Mesodermal cell (in vitro differentiated cells): ENCODE data around the gene AGRN.
A peak's percentile ranks its signal among the peaks of the same experiment; 100 is the strongest.

Source experiments
- H3K27ac ChIP-seq: 2 replicates; pipeline ENCODE4 v1.7.0; 2013; ENCODE audit warnings: mild to moderate bottlenecking, low read depth, low read length, moderate library complexity; ENCODE audit not compliant: severe bottlenecking
- H3K36me3 ChIP-seq: 2 replicates; pipeline ENCODE4 v1.7.1; 2013; ENCODE audit warnings: mild to moderate bottlenecking, low read length, moderate library complexity; ENCODE audit not compliant: control insufficient read depth, insufficient read depth
- H3K4me1 ChIP-seq: one replicate; pipeline ENCODE4 v1.7.1; 2013; ENCODE audit warnings: mild to moderate bottlenecking, low read length; ENCODE audit not compliant: insufficient read depth, control insufficient read depth, poor library complexity, severe bottlenecking
- H3K4me3 ChIP-seq: 2 replicates; pipeline ENCODE4 v1.7.0; 2013; ENCODE audit warnings: low read length, control low read depth, mild to moderate bottlenecking; ENCODE audit not compliant: insufficient read depth, poor library complexity, severe bottlenecking; ENCODE audit errors: extremely low read depth
- H3K9me3 ChIP-seq: 2 replicates; pipeline ENCODE4 v1.7.1; 2013; ENCODE audit warnings: mild to moderate bottlenecking, low read length, moderate library complexity; ENCODE audit not compliant: control insufficient read depth
- WGBS, 2 experiments: methylation state at CpG; one replicate each; pipeline ENCODE4 v1.1.5; 2013; ENCODE audit warnings: missing lambda C conversion rate in 2 of 2; ENCODE audit not compliant: insufficient coverage in 2 of 2; 5-methylcytosine and 5-hydroxymethylcytosine counted together

Gene AGRN

DNA sequence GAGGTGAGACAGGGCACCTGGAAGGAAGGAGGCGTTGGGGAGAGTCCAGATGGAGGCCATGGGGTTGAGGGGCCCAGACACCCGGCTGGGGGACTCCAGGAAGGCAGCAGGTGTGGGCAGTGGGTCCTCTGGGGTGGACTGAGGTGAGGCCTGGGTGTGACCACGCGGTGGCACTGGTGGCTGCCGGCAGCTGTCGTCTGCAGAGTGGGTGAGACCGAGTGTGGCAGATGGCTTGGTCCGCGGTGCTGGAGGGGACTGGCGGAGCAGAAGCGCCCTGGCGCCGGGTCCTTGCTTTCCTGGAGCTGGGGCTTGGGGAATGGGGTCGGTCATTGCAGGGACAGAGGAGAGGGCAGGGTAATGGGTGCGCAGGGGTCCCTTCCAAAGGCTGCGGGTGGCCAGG, 12.5 kb downstream of the AGRN start:
- H3K9me3 ChIP-seq: no peaks in the 10 kb centered on the region
- peaks cover 14% of the 10 kb centered on the region for H3K4me1 ChIP-seq
- H3K4me3 ChIP-seq: no peak overlapping the region
- 59 to 63% methylated on average over 16 of the region's 16 CpGs for WGBS, 2 experiments
- H3K27ac ChIP-seq: no peak overlapping the region
- peaks cover 21% of the 10 kb centered on the region for H3K36me3 ChIP-seq

DNA sequence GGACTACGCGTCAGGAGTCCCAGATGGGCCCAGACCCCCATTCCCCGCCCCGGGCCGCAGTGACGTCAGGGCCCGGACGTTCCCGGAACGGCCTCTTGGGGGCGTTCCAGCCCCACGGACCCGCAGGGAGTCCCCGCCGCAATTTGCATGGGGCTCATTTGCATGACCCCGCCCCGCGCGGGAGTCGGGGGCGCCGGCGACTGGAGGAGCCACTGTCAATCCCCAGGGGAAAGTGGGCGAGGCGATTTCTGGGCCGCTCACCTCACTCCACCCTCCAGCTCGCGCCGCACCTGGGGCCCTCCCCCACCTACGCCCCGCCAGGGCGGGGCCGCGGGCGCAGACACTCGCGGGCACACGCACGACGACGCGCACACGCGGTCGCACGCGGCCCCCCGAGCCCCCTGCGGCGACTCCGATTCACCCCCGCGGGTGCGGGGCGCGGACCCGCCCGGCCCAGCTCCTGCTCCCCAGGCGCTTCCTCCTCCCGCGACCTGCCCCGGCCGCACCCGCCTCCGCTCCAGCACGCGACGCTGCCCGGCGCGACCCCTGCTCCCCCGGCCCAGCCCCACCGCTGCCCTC, 13.2 kb downstream of the AGRN start:
- peak overlapping the region; percentile 32 for H3K4me3 ChIP-seq
- H3K4me1 ChIP-seq: peaks cover 14% of the 10 kb centered on the region
- no peaks in the 10 kb centered on the region for H3K9me3 ChIP-seq
- H3K36me3 ChIP-seq: peaks cover 18% of the 10 kb centered on the region
- H3K27ac ChIP-seq: no peak overlapping the region
- 0 to 1% methylated on average over 40 to 41 of the region's 73 CpGs for WGBS, 2 experiments

DNA sequence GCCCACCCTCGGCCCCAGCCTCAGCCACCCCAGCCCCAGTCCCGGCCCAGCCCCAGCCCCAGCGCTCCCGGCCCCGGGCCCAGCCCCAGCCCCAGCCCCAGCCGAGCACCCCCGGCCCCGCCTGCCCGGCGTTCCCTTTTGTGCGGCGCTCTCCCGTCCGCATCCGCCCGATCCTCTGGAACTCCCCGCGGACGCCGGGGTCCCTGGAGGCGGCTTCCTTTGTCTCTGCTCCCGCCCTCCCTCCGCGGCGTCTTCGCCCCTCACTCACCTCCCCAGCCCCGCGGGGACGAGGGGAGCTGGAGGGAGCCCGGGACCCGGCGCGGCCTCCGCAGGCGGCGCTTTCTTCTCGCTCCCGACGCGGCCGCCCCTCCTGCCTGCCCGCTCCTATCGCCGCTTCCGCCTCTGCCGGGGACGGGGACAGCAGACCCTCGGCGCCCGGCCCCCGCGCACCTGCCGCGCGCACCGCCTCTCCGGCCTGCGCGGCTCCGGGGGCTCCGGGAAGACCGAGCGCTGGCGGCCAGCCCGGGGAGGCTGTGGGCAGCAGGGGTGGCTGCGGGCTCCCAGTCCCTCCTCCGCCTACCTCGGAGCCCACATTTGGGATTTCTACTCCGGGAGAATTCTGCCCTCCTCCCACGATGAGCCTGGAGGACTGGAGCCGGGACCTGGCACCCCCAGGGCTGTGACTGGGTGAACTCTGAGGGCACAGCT, 14.0 kb downstream of the AGRN start:
- Histone ChIP-seq H3K36me3 (peaks cover 18% of the 10 kb centered on the region), H3K27ac (no peak overlapping the region), H3K4me1 (peaks cover 14% of the 10 kb centered on the region), H3K4me3 (peak overlapping the region; percentile 32), H3K9me3 (no peaks in the 10 kb centered on the region)
- WGBS, 2 experiments: 4 to 5% methylated on average over 46 to 58 of the region's 71 CpGs

DNA sequence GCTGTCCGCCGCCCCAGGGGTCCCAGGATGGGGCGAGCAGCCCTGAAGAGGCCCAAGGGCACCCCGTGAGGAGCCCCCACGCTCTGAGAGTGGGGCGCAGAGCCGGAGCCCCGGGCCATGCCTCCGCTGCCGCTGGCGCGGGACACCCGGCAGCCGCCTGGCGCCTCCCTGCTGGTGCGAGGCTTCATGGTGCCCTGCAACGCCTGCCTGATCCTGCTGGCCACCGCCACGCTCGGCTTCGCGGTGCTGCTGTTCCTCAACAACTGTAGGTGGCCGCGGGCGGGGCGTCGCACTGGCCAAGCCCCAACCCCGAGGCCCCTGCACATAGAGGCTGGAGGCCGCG, 14.5 kb downstream of the AGRN start:
- 48 to 62% methylated on average over 18 to 30 of the region's 30 CpGs for WGBS, 2 experiments
- peaks cover 18% of the 10 kb centered on the region for H3K4me1 ChIP-seq
- H3K9me3 ChIP-seq: no peaks in the 10 kb centered on the region
- no peak overlapping the region for H3K27ac ChIP-seq
- no peak overlapping the region for H3K4me3 ChIP-seq
- H3K36me3 ChIP-seq: peaks cover 18% of the 10 kb centered on the region

DNA sequence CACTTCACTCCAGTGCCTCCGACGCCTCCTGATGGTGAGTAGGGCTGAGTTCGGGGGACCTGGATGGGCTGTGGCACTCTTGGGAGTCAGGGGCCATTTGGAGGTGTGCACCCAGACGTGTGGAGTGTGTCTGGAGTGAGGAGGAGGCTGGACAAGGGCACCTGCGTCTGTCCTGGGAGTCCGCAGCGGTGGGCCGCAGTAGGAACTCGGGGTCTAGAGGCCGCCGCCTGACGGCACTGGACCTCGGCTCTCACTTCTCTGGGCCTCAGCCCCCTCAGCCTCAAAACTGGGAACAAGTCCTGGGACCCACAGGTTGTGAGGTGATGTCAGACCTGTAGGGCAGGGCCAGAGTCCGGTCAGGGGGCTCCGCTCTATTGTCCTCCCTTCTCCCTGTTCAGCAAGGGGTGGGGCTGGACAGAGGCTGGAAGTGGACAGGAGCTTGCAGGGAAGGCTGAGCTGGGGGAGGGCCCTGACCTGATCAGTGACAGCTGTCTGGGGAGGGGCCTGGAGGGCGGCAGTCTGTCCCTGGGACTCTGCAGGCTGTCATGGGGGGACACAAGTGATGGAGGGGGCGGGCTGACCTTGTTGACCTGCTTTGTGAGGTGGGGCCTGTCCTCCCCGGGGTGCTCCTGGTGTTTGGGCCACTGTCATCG, 15.5 kb downstream of the AGRN start:
- H3K27ac ChIP-seq: no peak overlapping the region
- peaks cover 20% of the 10 kb centered on the region for H3K4me1 ChIP-seq
- WGBS, 2 experiments: 95 to 98% methylated on average over 14 to 16 of the region's 19 CpGs
- H3K4me3 ChIP-seq: no peak overlapping the region
- H3K36me3 ChIP-seq: peaks cover 18% of the 10 kb centered on the region
- H3K9me3 ChIP-seq: no peaks in the 10 kb centered on the region

DNA sequence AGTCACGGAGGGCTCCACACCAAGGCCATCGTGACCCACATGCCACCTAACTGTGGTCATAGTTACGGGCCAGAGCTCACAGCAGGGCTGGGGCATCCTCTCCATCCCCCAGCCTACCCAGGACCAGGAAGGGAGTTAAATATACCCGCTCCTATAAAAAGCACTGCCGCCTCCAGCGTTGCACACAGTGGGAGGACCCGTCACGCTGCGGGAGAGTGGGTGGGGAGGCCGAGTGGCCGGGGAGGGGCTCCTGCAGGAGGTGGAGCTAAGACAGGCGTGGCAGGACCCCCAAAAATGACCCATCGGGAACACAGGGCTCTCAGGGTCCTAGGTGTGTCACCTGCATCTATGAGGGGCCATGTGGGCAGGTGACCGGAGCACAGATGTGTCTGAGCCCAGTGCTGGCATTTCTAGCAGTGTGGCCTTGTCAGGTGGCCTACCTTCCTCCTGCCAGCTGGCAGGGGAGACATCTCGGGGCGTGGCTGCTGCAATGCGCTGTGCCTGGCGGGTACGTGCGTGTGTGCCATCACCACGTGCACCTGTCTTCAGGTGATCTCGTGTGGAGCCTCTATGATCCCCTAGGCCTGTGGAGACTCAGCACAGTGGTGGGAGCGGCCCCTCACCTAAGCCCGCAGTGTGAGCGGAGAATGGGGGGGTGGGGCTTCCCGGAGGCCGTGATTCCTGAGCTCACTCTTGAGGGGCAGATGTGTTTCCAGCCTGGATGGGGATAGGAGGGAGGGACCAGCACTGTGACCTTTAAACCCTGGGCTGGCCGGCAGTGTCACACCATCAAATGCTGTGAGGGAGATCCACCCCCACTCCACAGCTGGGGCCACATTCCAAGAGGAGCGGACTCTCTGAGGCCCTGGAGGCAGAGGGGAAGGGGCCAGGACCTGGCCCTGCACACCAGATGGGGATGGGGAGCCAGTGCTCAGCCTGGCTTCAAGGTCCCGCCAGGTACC, 17.7 kb downstream of the AGRN start:
- Histone ChIP-seq H3K4me1 (peaks cover 10% of the 10 kb centered on the region), H3K27ac (no peak overlapping the region), H3K4me3 (no peak overlapping the region), H3K36me3 (peaks cover 26% of the 10 kb centered on the region), H3K9me3 (no peaks in the 10 kb centered on the region)
- WGBS, 2 experiments: 91 to 93% methylated on average over 24 to 27 of the region's 30 CpGs

DNA sequence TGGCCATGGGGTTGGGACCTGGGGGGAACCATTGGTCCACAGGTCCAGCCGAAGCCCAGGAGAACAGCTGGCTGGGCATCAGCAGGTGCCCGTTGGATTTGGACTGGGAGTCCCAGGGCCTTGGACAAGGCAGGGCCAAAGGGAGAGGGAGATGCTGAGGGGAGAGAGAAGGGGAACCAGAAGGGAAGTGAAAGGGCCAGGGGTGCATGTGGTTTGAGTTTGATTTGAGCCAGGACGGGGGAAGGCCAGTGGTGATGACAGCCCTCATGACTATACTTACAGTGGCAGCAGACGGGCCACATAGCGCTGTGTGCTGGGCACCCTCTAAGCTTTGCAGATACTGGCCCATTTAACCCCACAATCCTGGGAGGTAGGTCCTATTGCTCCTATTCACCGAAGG, 18.8 kb downstream of the AGRN start:
- H3K27ac ChIP-seq: no peak overlapping the region
- peaks cover 34% of the 10 kb centered on the region for H3K36me3 ChIP-seq
- no peak overlapping the region for H3K4me3 ChIP-seq
- peaks cover 9% of the 10 kb centered on the region for H3K4me1 ChIP-seq
- WGBS, 2 experiments: 86 to 96% methylated on average over 5 to 6 of the region's 6 CpGs
- no peaks in the 10 kb centered on the region for H3K9me3 ChIP-seq

DNA sequence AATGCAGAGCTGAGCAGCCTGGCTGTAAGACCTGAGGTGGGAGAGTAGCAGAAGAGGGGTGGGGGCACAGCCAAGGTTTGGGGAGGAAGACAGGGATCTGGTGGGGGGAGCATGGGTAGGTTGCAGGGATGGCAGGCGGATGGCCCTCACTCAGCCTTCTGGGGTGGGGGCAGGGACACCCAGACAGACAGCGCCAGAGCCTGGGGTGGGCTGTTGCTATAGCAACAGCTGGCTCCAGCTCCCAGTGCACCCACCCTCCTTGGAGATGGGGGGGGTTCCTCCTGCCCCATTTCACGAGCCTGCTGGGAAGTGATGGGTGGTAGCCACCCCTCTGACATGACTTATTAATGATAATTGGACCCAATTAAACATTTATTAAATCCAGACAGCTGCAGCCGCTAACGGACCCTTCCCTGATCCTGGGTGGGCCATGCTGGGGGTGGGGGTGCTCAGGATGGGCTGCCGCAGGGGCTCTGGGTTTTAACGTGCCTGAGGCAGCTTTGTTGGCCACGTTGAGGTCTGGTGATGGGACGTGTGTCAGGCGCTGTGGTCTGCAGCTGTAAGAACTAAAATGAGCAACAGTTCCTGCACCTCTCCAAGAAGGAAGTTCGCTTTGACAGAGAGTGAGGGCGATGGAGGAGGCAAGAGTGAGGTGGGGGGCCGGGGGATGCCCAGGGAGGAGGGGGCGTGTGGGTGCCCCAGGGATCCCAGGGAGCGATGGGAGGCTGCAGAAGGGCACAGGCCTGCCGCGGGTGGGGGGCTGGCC, 19.4 kb downstream of the AGRN start:
- 58 to 61% methylated on average over 7 to 12 of the region's 17 CpGs for WGBS, 2 experiments
- no peak overlapping the region for H3K4me3 ChIP-seq
- no peaks in the 10 kb centered on the region for H3K9me3 ChIP-seq
- H3K4me1 ChIP-seq: peaks cover 9% of the 10 kb centered on the region
- H3K27ac ChIP-seq: no peak overlapping the region
- peaks cover 40% of the 10 kb centered on the region for H3K36me3 ChIP-seq

DNA sequence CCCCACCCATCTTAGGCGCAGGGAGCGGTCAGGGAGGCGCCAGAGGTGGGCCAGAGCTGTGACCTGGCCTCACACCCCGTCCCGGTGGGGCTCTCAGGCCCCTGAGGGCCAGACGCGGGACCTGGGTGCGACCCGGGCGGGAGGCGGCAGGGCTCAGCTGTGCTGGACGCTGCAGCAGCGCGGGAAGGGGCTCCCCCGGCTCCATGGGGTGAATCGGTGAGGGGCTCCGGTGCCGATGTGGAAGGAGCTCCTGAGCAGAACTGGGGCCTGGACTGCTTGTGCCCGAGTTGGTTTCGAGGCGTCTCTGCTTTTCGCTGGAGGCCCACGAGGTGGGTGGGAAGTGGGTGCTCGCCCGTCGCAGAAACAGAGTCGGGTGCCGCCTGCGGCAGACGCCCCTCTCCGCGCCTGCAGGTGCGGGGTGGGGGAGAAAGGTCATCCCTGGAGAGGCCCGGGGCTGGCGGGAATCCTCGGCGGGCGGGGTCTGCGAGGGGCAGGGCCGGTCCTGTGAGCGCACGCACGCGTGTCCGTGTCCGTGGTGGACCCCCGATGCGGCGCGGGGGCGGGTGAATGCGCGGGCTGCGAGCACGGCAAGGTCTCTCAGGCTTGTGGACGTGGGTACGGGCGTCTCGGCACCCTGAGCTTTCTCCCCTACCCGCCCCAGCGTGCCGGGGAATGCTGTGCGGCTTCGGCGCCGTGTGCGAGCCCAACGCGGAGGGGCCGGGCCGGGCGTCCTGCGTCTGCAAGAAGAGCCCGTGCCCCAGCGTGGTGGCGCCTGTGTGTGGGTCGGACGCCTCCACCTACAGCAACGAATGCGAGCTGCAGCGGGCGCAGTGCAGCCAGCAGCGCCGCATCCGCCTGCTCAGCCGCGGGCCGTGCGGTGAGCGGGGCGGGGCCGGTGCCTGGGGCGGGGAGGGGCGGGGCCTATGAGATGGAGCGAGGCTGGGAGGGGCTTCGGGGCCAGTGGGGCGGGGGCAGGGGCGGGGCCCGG, 20.4 kb downstream of the AGRN start:
- Histone ChIP-seq H3K27ac (no peak overlapping the region), H3K4me3 (peak overlapping the region; percentile 23), H3K4me1 (peaks cover 9% of the 10 kb centered on the region), H3K9me3 (no peaks in the 10 kb centered on the region), H3K36me3 (peaks cover 43% of the 10 kb centered on the region)
- WGBS, 2 experiments: 7 to 10% methylated on average over 58 to 65 of the region's 99 CpGs
